Inflammatory macrophage treated with lipopolysaccharide for 4 hours (primary cell): Measurements from ENCODE around the gene ABI3BP.

ENCODE experiments used
- DNase-seq: peaks from one replicate; pipeline ENCODE4 v3.0.0-alpha.2; 2020

Gene ABI3BP

DNA sequence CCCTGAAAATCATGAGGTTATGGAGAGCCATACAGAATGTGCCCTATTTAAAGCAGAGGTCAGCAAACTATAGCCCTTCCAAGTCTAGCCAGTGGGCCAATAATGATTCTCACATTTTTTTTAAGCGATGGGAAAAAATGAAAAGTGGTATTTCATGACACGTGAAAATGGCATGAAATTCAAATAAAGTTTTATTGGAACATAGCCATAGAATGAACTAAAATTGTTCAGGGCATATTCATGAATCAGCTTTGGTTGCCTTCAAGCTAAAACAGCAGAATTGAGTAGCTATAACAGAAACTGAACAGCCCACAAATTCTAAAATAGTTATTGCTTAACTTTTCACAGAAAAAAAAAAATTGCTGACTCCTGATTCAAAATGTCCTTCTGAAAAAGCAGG is 179.4 kb downstream of the ABI3BP start:
- no peak for DNase-seq

DNA sequence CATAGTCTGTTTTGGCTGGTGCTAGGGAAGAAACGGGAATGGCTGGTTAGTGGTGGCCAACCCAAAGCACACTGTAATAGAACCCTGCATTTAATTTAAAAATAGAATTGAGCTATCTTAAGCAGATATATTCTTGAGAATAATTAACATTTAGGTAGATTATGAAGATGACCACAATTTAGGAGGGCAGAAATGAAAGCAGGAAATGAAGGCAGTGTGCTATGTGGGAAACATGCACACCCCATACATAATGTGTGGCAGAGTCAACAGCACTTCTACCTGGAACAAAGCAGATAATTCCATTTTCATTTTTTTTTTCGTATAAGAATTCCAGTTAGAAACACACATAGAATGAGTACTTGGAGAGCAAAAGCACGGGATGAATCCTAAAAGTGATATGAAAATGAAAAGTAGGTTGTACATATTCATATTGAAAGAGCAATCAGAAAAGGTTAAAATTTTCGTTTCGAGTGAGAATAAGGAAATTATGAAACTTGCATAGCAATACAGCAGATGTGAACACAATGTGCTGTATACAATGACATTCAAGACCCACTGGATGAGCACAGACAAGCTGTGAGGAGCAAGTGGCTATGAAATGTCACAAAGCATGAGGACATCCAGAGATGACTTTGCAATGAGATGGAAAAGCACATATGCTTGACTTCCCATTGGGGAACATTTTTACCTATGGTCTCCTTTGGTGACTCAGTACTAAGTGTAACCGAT is 181.3 kb downstream of the ABI3BP start:
- DNase-seq = no peak

DNA sequence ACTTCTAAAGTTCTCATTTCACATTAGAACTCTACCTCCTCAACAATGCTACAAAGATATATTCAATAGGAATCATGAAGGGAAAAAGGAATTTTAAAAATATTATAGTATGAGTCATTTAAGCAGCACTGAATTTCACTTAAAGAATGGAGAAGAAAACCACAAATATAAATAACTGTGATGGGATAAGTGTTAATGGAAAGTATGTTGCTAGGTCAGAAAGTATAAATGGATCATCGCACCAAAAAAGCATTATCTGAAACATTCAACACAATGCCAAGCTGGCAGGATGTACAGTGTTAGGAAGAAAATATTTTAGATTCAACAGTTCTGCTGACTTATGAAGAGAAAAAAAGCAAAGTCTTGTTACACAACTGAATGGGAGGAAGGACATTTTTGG is 182.6 kb downstream of the ABI3BP start:
- no peak for DNase-seq

DNA sequence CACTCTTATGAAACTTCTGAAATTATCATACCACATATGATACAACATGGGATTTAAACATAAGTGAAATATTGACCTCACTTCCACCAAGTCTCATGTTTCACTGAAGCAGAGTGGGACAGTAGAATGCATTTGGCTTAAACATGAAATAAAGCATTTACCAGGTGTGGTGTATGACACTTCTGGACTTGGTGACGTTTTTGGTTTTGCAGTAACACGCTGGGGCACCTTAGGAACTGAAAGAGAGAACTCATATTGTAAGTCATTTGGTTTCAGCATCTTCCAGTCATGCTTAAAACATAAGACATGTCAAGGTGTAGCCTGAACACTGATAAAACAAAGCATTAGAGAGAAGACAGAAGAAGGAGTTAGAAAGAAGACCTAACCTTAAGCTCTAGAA is 188.6 kb downstream of the ABI3BP start:
- DNase-seq = no peak

DNA sequence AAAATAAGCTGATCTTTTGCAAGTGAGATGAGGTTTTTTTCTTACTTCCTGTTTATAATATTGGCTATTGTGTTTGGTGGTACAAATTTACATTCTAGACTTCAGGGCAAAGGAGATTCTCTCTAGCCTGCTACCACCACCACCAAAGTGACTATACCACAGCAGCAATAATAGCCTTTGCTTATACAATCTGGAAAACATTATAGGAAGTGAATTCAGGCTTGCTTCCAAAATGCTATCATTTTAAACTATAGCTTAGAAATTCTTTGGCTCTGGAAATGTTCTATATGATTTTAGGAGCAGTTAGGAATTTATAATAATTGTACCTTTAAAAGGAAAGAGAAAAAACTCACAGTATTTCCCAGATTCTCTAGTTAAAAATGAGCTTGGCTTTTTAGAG is 189.5 kb downstream of the ABI3BP start:
- no peak for DNase-seq

DNA sequence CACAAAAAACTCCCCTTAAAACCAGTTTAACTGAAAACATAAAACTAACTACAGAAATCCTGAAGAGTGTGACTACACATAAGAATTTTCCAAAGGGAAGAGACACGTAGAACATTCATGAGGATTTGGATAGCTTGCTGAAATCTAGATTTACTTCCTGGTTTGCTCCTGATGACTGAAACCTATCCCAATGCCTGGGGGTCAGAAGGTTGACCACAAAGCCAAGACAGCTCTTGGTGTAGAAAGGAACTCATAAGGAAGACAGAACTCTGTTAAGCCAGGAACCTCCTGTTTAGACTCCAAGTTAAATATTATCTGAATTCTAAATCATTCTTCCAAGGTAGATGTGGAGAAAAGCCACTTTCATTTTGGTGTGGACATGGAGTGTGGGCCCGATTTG is 191.1 kb downstream of the ABI3BP start:
- no peak for DNase-seq

DNA sequence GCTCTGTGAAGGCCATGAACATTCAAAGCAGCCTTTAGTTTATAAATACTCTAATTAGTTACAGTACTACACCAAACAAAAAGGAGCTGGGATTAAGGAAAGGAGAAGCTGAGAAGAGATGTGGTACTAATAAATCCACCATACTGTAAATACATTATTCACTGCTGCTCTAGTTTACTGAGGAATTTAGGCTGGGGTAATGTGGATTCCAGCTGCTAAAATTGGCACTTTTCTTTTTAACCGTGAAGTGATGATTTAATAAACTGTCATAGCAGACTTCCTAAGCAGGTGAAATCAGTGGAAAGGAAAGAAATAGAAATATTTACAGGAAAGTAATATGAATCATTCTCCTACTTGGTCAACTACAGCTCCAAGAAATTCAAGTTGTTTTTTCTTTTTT is 195.2 kb downstream of the ABI3BP start:
- DNase-seq = no peak

DNA sequence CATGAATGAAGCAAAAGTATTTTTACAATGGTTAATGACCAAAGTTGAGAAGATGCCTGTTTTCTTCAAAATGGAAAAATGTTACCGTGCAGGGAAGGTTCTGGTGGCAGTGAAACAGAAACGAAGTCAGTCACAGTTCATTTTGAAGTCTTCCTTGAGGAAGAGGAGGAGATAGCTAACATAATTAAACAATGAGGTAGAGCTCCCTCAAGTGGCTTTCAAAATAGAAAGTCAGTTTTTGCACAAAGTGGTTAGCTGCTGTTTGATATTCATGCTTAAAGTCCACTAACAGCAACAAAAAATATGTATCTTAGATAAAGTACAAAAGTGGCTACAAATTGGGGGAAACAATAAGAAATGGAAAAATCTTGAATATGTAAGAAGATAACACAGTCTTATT is 196.7 kb downstream of the ABI3BP start:
- peak; percentile 15 for DNase-seq

DNA sequence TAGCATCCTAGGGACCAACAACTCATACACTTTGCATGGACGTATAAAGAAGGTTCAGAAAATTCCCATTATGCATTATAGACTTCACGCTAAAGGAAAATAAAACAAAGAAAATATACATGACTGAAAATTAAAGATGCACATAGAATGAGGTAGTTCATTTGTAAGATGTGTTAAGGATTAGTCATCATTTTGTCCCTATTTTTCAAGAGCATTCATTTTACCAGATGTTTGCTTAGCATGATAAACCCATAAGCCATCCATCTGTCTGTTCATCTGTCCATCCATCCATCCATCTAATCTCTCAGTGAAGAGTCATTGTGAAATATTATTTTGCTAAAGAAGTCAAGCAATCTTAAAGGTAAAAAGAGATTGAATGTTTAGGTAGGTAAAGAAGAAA is 203.6 kb downstream of the ABI3BP start:
- no peak for DNase-seq

DNA sequence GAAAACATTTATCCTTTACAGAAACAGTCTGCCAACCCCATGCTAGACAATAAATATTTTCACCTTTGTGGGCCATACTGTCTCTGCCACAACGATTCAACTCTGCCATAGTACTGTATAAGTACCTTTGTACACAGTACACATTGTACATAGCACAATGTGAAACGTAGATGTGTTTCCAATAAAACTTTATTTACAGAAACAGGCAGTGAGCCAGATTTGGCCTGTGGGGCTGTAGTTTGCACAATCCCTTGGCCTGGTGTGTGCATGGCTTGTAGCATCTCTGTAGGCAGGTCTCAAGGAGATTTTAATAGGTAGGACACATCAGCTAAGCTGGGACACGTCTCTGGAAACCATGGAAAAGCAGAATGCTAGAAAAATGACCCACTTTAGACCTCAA is 209.6 kb downstream of the ABI3BP start:
- no peak for DNase-seq

DNA sequence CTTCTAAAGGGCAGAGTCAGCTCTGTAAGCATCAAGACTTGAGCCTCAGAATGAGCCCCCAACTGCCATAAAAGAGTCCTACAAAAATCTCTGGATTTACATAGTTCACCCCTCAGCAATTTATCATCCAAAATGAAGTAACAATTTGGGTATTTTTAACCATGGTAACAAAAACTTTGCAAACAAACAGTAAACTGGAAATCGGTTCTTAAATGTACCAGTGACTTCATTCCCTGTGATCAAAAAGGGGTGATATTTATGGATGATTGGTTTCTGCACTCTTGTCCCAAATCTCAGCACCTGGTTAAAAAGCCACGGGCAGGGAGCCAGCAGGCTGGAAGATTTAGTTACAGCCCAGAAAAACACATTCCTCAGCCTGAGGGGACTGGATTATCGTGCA is 210.3 kb downstream of the ABI3BP start:
- no peak for DNase-seq

DNA sequence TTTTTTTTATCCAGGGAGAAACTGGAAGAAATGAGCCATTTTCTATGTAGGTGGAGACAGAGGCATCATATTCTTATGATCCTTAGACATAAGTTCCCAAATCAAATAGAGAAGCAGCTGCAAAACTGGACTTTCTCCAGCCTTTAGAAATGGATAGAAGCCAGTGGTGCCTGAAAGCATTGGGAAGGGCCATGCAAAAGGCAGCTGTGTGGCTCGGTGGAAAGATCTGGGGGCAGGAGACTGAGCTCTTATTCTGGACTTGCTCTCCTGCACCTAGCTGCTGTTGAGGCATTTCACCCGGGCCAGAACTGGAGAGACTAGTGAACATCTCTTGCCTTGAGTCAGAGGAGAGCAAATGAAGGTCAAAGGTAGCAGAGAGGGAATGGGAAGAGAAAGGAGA is 210.9 kb downstream of the ABI3BP start:
- no peak for DNase-seq

DNA sequence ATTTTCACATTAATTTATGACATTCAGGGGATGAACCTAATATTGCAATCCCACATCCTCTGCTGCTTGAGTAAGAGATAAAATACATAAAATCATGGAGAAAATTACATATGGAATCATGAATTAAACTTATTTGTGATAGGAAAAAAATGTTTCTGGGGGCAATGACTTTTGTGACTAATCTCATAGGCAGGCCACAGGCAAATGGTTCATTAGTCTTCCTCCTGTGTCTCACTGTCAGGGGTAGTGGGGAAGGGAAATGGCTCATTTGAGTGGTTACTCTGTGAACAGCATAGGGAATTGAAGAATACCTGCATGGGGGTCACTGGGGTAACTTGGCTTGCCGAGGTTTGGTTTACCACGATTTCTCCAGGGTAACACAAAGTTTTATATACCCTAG is 211.9 kb downstream of the ABI3BP start:
- no peak for DNase-seq

DNA sequence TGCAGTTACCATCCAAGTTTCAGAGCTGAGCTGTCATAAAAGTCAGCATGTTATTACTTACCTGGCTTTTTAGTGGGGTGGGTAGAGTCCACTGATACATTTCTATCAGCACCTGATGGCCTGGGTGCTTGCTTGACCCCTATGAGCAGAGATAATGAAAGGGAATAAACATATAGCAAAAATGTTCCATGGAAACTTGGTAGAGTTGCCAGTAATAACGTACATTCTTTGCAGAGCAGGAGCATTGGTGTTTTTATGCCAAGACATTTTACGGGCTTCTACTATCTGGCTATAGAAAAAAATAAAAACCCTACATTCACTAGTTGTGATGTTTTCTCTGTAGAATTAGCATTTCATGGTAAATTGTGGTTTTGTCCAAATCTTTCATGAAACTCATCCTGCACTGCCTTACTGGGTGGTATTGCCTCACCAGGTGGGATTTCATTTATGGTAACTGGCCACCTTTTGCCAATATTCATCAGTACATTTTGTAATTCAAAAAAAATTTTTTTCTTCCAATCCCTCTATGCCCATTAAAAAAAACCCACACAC is 213.1 kb downstream of the ABI3BP start:
- DNase-seq = no peak

DNA sequence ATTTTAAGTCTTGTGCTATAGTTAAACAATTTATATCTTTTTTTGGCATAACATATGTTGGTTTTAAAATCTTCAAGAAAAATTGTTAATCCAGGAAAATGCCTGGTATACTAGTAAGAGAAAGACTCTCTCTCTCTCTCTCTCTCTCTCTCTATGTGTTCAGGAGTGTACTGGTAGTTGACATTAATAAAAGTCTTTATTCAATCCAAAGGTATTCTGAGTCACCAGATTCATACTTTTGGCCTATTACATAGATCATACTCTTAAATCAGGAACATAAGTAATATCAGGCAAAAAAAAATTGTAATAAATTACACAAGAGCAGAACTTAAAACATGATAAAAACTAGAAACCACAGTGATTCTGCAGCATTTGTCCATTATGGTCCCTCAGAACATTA is 213.7 kb downstream of the ABI3BP start:
- no peak for DNase-seq

DNA sequence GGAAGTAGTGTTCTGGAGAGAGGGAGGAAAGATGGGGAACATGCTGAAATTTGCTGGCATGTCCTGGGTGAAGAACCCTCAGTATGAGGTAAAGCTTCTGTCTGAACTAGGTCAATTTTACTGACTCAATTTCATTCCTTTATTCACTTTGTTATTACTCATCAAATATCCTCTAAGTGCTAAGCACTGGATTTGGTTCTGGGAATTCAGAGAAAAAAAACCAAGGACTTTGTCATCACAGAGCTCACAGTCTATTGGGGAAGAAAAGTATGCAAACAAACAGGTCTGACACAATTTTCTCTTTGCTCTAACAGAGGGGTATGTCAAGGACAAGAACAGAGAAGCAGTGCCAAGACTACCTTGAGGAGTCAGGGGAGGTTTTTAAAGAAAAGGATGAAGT is 215.9 kb downstream of the ABI3BP start:
- DNase-seq = no peak

DNA sequence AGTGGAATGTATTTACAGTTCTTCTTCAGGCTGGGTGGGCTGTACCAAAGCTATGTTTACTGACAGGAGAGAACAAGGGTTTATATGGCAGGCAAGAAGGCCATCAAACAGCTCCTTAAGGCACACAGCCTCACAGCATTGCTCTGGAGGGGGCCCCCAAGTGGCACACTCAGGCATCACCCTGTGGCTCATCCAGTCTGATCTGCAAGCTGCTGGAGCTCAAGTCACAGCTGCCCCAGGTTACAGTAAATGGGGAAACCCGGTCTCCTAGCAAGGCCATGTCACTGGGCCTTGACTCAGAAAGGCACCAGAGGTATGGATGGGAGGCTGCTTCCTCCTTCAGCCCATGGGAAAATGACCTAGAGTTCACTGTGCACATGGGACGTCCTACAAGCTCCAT is 216.5 kb downstream of the ABI3BP start:
- DNase-seq = peak; percentile 19

DNA sequence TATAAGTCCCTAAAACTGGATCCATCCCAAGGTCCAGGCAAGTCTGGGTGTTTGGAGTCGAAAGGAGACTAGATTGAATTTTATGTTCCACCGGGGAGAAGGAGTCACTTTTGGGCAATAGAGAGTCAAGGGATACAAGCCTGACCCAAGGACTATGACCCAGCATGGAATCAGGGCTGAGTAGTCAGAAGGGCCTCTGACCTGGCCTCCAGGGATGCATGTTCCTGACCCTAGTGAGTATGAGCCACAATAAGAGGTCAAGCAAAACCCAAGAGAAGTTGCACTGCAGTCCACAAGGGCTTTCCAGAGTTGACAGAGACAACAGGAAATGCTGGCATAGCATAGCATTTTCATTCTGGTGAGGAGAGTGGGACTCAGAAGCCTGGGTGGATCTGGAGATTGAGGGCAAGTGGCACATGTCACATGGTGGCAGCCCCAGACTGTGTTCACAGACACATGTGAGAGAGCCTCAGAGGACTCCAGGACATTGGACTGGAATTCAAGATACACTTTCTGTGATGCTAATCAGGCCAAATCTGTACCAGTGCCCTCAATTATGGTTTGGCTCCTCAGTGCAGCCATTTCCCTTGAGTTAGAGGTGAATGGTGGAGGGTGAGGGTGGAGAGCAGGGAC is 217.0 kb downstream of the ABI3BP start:
- DNase-seq = no peak

DNA sequence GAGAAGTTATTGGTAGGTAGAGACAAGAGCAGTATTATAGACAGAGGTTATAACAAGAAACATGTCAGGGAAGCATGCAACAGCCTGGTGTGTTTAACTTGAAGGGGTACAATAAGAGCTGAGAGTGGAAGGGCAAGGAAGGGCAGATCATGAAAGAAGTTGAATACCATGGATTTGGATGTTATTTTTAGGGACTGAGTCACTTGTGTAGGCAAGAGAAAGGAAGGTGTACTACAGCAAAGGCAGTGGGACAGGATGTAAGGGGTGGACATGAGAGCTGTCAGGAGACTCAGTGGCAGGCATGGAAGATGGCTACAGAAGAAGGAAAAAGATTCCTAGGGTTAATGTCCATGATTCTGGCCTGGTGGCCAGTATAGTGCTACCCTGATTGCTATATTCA is 217.6 kb downstream of the ABI3BP start:
- DNase-seq = no peak

DNA sequence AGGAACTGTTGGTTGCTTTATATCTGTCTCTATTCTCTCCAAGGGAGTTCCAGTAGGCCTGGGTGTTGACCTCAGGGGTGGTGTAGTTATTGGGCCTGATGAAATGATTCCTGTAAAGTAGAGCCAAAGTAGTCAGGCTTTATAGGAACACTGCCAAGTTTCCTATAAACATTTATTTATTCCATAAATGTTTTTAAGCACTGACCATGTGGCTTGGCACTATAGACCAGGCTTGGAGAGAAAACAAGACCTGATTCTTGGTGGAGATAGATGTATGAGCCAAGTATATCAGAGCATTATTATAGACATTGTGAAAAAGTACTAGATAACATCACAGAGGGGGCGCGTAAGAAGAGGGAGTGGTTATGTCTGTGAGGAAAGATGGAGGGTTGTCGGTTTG is 218.0 kb downstream of the ABI3BP start:
- DNase-seq = no peak

DNA sequence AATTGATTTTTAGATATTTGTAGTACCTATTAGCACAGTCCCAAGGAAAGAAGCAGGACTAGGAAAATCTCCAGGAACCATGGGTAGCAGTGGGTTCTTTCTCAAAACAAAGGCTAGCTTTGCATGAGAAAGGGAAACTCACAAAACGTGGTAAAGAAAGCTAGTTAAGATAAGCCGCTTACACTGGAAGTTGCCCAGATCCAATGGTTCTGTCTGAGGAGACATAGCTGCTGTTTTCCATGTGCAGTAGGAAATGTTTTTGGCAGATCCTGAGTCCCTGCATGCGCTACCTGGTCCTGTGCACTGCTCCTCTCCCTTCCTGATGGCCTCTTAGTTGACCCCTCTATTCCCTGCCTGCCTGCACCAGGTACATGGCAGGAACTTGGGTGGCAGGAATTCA is 223.5 kb downstream of the ABI3BP start:
- DNase-seq = no peak

DNA sequence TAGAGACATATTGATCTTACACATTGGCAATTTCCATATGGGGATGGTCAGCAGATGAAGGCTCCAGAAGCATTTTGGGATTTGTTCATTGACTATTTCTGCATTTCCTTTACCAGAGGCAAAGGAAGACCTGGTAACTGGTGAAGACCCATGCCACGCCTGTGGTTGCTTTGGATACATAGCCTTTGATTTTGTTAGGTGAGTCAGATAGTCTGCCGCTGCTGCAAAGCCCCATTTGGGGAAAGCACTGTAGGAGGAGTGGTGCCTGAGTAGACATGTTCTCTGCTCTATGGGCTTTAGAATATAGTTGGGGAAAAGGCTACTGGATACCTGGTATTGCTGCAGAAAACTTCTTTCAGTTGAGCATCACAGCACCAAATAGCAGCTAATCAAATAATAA is 227.2 kb downstream of the ABI3BP start:
- no peak for DNase-seq

DNA sequence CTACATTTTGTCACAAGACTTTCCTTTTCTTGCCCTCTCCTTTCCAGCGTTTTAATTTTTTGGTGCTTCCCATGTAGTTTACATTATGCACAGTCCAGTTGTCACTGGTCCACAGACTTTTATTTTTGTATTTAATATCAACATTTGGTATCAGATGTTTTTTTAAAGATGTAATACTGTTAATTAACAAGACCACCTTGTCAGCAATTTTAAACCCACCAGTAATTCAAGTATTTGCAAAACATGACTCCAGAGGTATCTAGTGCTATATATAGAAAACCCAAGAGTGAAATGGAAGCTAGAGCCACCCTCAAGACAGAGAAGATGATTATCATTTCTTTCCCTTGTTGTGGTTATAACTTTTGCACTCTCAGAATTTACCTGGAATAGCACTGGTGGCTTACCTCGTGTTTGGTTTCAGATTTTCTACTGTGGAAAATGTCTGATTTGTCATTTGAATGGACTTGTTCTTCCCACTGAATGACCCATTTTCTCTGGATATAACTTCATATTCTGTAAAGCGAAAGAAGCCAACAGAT is 227.7 kb downstream of the ABI3BP start:
- no peak for DNase-seq

DNA sequence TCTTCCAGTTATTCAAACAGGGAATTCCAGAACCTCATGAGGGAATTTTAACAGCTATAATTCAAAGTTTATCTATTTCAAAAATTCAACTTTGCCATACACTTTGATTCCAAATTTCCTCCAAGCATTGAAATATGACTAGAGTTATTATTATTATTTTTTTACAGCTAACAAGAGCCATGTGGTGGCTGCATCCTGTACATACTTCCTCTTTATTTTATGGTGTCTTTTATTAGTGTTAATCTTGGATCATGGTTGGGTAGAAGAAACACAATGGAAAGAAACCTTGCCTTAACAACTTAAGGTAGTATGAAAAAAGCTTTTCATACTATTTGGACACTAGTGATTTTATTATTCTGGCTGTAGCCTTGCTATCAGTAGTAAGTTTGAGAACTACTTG is 231.3 kb downstream of the ABI3BP start:
- DNase-seq = no peak
